ENCODE results near the gene LPGAT1.

LPGAT1 gene

GRCh38 chr1:211829343-211830054 is 1.1 kb downstream of the LPGAT1 start:
- TF ChIP-seq CTCF (conservative IDR thresholded peaks at IDR 0.05; ENCODE audit: low read depth) = no peak
- ChIA-PET CTCF (interaction anchor here (0.6 to 1.5 kb wide), 6 partner anchors 10 to 205 kb away, joined by 3 to 6 read pairs (median 3); no protein-coding TSS in a partner anchor), POLR2A (ENCODE audit: low non-redundant PET) (no interaction called here)
- H3K27ac ChIP-seq = peak overlapping the region; percentile 80
- peak; percentile 13 for DNase-seq (ENCODE audit: low spot score)

- ChIA-PET CTCF (interaction anchor here (0.6 to 1.5 kb wide), 7 partner anchors 10 to 176 kb away, joined by 3 to 6 read pairs (median 3); no protein-coding TSS in a partner anchor), POLR2A (ENCODE audit: low non-redundant PET) (no interaction called here)
- TF ChIP-seq CTCF (conservative IDR thresholded peaks at IDR 0.05; ENCODE audit: low read depth) = no peak
- no peak for DNase-seq (ENCODE audit: low spot score)
- no peak overlapping the region for H3K27ac ChIP-seq
Measured at GRCh38 chr1:211828584-211829342, 1.8 kb downstream of the LPGAT1 start.

GRCh38 chr1:211827051-211827450 is 3.5 kb downstream of the LPGAT1 start:
- no peak for DNase-seq (ENCODE audit: low spot score)
- no peak for TF ChIP-seq CTCF (conservative IDR thresholded peaks at IDR 0.05; ENCODE audit: low read depth)
- H3K27ac ChIP-seq = no peak overlapping the region
- ChIA-PET CTCF (no interaction called here), POLR2A (ENCODE audit: low non-redundant PET) (no interaction called here)

- H3K27ac ChIP-seq = no peak overlapping the region
- POLR2A ChIA-PET (ENCODE audit: low non-redundant PET) = no interaction called here
- DNase-seq (ENCODE audit: low spot score) = peak; percentile 16
- CTCF ChIA-PET = interaction anchor here (1.3 kb wide), 1 partner anchor 119 kb away, joined by 5 read pairs; no protein-coding TSS in a partner anchor
- no peak for TF ChIP-seq CTCF (conservative IDR thresholded peaks at IDR 0.05; ENCODE audit: low read depth)
Measured at GRCh38 chr1:211825980-211826379, 4.6 kb downstream of the LPGAT1 start.

- TF ChIP-seq CTCF (conservative IDR thresholded peaks at IDR 0.05; ENCODE audit: low read depth) = no peak
- ChIA-PET POLR2A (ENCODE audit: low non-redundant PET) (no interaction called here), CTCF (no interaction called here)
- no peak for DNase-seq (ENCODE audit: low spot score)
- no peak overlapping the region for H3K27ac ChIP-seq
Measured at GRCh38 chr1:211822677-211823407, 7.7 kb downstream of the LPGAT1 start.

GRCh38 chr1:211816586-211816985 is 14.0 kb downstream of the LPGAT1 start:
- no peak overlapping the region for H3K27ac ChIP-seq
- no peak for TF ChIP-seq CTCF (conservative IDR thresholded peaks at IDR 0.05; ENCODE audit: low read depth)
- CTCF ChIA-PET = no interaction called here
- DNase-seq (ENCODE audit: low spot score) = no peak
- POLR2A ChIA-PET (ENCODE audit: low non-redundant PET) = no interaction called here
